HCT116 (cell line): ENCODE measurements around the gene ZEB2. TPM values are rescaled to one million over a fixed set of nuclear protein-coding genes. Genes with fewer than 3 reads are reported as not detected.

Source experiments
- ATAC-seq: fragments of 200-7000 bp; cut with Tn5 transposase; 2 replicates; pipeline ENCODE4 v1.9.1; 2020; ENCODE audit warnings: mild to moderate bottlenecking, moderate library complexity
- BruUV-seq: library from RNA; stranded (reverse); fragments of 400-500 nt; replicated peaks from 2 replicates; lab custom pipeline; 2021; lab: Mats Ljungman, UMichigan
- CTCF ChIA-PET: fragments of 300-600 bp; sonication (Branson Sonifier 250); formaldehyde crosslinking; loops from one replicate; lab custom pipeline; 2021; ENCODE audit warnings: antibody characterized with exemption; lab: Charles Lee
- POLR2A ChIA-PET: fragments of 300-600, 350-600 bp; sonication (Branson Sonifier 250); formaldehyde crosslinking; loops from one replicate; lab custom pipeline; 2021; ENCODE audit warnings: antibody characterized with exemption; lab: Charles Lee
- RAD21 ChIA-PET, 2 experiments: fragments of 300-600 bp; sonication (Branson Sonifier 250); formaldehyde crosslinking; loops; one replicate each; lab custom pipeline; 2023; ENCODE audit warnings: low total read pairs in 2 of 2; ENCODE audit not compliant: uncharacterized antibody in 2 of 2, unreplicated experiment in 2 of 2, low non-redundant PET in 1 of 2; lab: Charles Lee
- DNase-seq: peaks from one replicate; pipeline ENCODE4 v3.0.0-alpha.2; 2010; ENCODE audit warnings: low read depth, low spot score
- H2AFZ ChIP-seq: fragments of 200-600 bp; shearing (Covaris generic), sonication (generic); 2 replicates; pipeline ENCODE4 v1.6.1; 2017; ENCODE audit warnings: low read depth, mixed run types, mixed read lengths, antibody characterized with exemption, low read length; ENCODE audit not compliant: poor library complexity, severe bottlenecking
- H3K27ac ChIP-seq: 2 replicates; pipeline ENCODE4 v1.5.1; 2012; ENCODE audit warnings: low read depth, low read length
- H3K27me3 ChIP-seq: fragments of 200-600 bp; sonication (generic); 2 replicates; pipeline ENCODE4 v1.6.1; 2016; ENCODE audit warnings: mixed run types, low read length, mixed read lengths; ENCODE audit not compliant: insufficient read depth
- H3K36me3 ChIP-seq, 2 experiments: fragments of 200-500 bp in 1 of 2; fragments of 200-600 bp in 1 of 2; sonication (Bioruptor generic) in 1 of 2; sonication (generic) in 1 of 2; 2 replicates each; pipeline versions ENCODE4 v1.5.1 to v1.6.1; 2014 to 2016; ENCODE audit warnings: low read length in 2 of 2, inconsistent platforms in 1 of 2, mixed read lengths in 1 of 2, mixed run types in 1 of 2; ENCODE audit not compliant: insufficient read depth in 2 of 2, control insufficient read depth in 1 of 2
- H3K4me1 ChIP-seq, 2 experiments: fragments of 200-600 bp in 1 of 2; sonication (generic) in 1 of 2; 2 replicates each; pipeline versions ENCODE4 v1.5.1 to v1.6.1; 2012 to 2017; ENCODE audit warnings: low read length in 2 of 2, inconsistent platforms in 1 of 2, mild to moderate bottlenecking in 1 of 2, mixed read lengths in 1 of 2, mixed run types in 1 of 2, moderate library complexity in 1 of 2; ENCODE audit not compliant: insufficient read depth in 2 of 2, control insufficient read depth in 1 of 2
- H3K4me2 ChIP-seq: fragments of 200-600 bp; sonication (generic); 2 replicates; pipeline ENCODE4 v1.6.1; 2017; ENCODE audit warnings: mixed run types, low read length, mixed read lengths
- H3K4me3 ChIP-seq, 2 experiments: fragments of 200-600 bp in 1 of 2; sonication (generic) in 1 of 2; replicated peaks in 1 of 2; 2 replicates each; pipeline ENCODE4 v1.5.1; 2011 to 2016; ENCODE audit warnings: low read length in 2 of 2, control low read depth in 1 of 2, low read depth in 1 of 2, mild to moderate bottlenecking in 1 of 2, mixed read lengths in 1 of 2, mixed run types in 1 of 2
- H3K79me2 ChIP-seq: fragments of 200-600 bp; sonication (generic); 2 replicates; pipeline ENCODE4 v1.6.1; 2017; ENCODE audit warnings: mild to moderate bottlenecking, mixed run types, low read length, moderate library complexity, mixed read lengths; ENCODE audit not compliant: insufficient read depth
- H3K9ac ChIP-seq: fragments of 200-600 bp; sonication (generic); 2 replicates; pipeline ENCODE4 v1.6.1; 2016; ENCODE audit warnings: low read length, mixed read lengths
- H3K9me2 ChIP-seq: fragments of 200-600 bp; sonication (generic), shearing (Covaris generic); 2 replicates; pipeline ENCODE4 v1.6.1; 2017; ENCODE audit warnings: mixed run types, mild to moderate bottlenecking, moderate library complexity; ENCODE audit not compliant: insufficient read depth
- H3K9me3 ChIP-seq, 2 experiments: fragments of 200-500 bp in 1 of 2; fragments of 200-600 bp in 1 of 2; sonication (Bioruptor generic) in 1 of 2; sonication (generic) in 1 of 2; 2 replicates each; pipeline ENCODE4 v1.6.1; 2014 to 2017; ENCODE audit warnings: low read length in 2 of 2, mixed read lengths in 2 of 2, inconsistent platforms in 1 of 2, low read depth in 1 of 2, mild to moderate bottlenecking in 1 of 2, mixed run types in 1 of 2, moderate library complexity in 1 of 2; ENCODE audit not compliant: control insufficient read depth in 1 of 2, insufficient read depth in 1 of 2
- H4K20me1 ChIP-seq: fragments of 200-600 bp; sonication (generic), shearing (Covaris generic); 2 replicates; pipeline ENCODE4 v1.6.1; 2017; ENCODE audit warnings: mixed run types, mild to moderate bottlenecking, moderate library complexity; ENCODE audit not compliant: insufficient read depth
- EGR1 ChIP-seq: IDR thresholded peaks from 2 replicates; pipeline ENCODE4 v1.6.1; 2012; ENCODE audit warnings: low read depth
- FOSL1 ChIP-seq: IDR thresholded peaks from 2 replicates; pipeline ENCODE4 v1.6.1; 2012; ENCODE audit warnings: low read depth
- POLR2A ChIP-seq: IDR thresholded peaks from 2 replicates; pipeline ENCODE4 v1.7.0; 2011; ENCODE audit warnings: borderline replicate concordance; ENCODE audit not compliant: insufficient read depth, insufficient read length; ENCODE audit errors: extremely low read depth
- POLR2AphosphoS5 ChIP-seq: IDR thresholded peaks from 2 replicates; pipeline ENCODE4 v1.6.1; 2011; ENCODE audit warnings: mild to moderate bottlenecking, low read depth, low read length, moderate library complexity
- REST ChIP-seq: IDR thresholded peaks from 2 replicates; pipeline ENCODE4 v1.6.1; 2012; ENCODE audit warnings: low read depth
- SIN3A ChIP-seq: IDR thresholded peaks from 2 replicates; pipeline ENCODE4 v1.6.1; 2012; ENCODE audit warnings: low read depth
- YY1 ChIP-seq: IDR thresholded peaks from 2 replicates; pipeline ENCODE4 v1.6.1; 2011; ENCODE audit warnings: low read length, low read depth, moderate library complexity, mild to moderate bottlenecking; ENCODE audit not compliant: insufficient replicate concordance; ENCODE audit errors: extremely low read depth
- intact Hi-C: fragments of 100-400 bp; cut with micrococcal nuclease; formaldehyde crosslinking; loops from 2 replicates; pipeline ENCODE4 v1.10.0; 2022
- total RNA-seq: library from RNA; stranded (reverse); gene quantifications from one replicate; pipeline ENCODE4 v1.2.1, GENCODE V29; 2021; ENCODE audit not compliant: unreplicated experiment

ZEB2 gene
- total RNA-seq, 1 experiment from 2014 or later, result 0.81 TPM

DNA sequence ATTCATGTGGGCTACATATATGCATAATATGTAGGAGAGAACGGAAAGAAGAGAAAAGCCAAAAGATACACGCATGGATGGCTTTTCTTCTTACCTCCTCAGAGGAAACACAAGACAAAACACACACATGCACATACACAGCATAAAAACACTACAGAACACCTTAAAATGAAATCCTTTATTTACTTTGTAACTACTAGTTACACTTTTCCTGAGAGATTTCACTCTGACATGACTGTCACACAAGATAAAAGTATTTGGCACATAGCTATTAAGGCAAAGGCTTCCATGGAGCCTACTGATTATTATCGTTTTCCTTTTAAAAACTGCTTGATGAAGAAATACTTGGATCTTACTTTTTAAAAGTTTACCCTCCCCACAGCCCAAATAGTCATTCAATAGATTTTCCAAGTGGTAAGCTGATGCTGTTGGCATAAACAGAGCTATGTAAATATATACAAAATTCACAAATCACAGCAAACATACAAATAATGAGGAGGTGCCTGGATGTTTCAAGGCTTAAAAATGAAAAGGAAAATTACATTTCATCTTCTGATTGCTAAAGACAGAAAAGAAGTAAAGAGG lies 8.6 kb downstream of the ZEB2 start:
- DNase-seq, result no peak
- no peak for ATAC-seq
- H3K27me3 ChIP-seq, result peaks cover 40% of the 10 kb centered on the region
- H3K9ac ChIP-seq, result no peak overlapping the region
- BruUV-seq, result no TSS peak
- no peak overlapping the region for H3K4me2 ChIP-seq
- no peaks in the 10 kb centered on the region for H3K79me2 ChIP-seq
- ChIA-PET POLR2A (no interaction called here), RAD21 (no interaction called here)
- H3K9me2 ChIP-seq, result no peaks in the 10 kb centered on the region
- intact Hi-C loops, result no loop called here
- H3K9me3 ChIP-seq, result no peaks in the 10 kb centered on the region
- H3K4me3 ChIP-seq, result no peak overlapping the region
- no peak overlapping the region for H2AFZ ChIP-seq
- no peak for TF ChIP-seq POLR2AphosphoS5
- no peak for TF ChIP-seq REST
- no peak for TF ChIP-seq POLR2A
- no peak for TF ChIP-seq SIN3A
- TF ChIP-seq EGR1, result no peak
- no peak for TF ChIP-seq FOSL1
- no peak for TF ChIP-seq YY1
- TF ChIP-seq, all 23 proteins: peak for 0
- Histone ChIP-seq H3K27ac (no peak overlapping the region), H3K36me3 (no peaks in the 10 kb centered on the region), H4K20me1 (no peaks in the 10 kb centered on the region), H3K4me1 (no peaks in the 10 kb centered on the region)
- CTCF ChIA-PET, result no interaction called here
